PC-3 (cell line): ENCODE measurements around the gene OGDH.

Source experiments
- EZH2 ChIP-seq: fragments of 300-600 bp; sonication (generic); IDR thresholded peaks from one replicate; pipeline ENCODE4 v1.6.1; 2017; ENCODE audit warnings: antibody characterized with exemption, mild to moderate bottlenecking, low read length; ENCODE audit not compliant: unreplicated experiment
- TF ChIP-seq, protein P1 (sequence below): fragments of 300-600 bp; sonication (generic); conservative IDR thresholded peaks from 2 replicates; pipeline ENCODE4 v1.5.1; 2017; ENCODE audit warnings: antibody characterized with exemption, low read depth, mild to moderate bottlenecking, low read length

DNA sequence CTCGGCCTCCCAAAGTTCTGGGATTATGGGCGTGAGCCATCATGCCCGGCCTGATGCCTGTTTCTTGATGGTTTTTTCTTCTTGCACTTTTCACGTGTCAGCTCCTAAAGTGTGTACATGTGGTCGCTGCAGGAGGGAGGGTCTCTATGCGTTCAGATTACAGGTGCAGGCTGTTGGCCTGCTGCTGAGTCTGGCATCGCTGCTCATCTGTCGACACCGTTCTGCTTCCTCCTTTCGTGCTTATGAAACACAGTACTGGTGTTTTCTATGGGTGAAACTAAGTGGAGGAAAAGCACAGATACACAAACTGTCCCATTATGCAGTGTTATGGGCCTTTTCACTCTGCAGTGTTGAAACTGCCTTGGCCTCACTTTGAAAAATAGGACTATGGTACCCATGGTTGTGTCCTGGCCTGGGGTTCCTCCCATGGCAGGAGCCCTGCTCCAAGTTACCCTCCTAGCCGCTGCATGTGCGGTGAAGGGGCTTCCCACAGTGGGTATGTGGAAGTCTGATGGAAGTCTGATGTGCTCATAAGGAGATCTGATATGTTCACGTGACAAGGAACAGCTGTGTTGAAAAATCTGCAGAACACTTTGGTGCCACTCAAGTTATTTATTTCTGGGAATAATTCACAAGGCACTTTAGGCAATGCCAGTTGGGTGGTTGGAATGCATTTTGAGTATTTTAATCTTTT, 23.5 kb downstream of the OGDH start:
- TF ChIP-seq, protein P1, sequence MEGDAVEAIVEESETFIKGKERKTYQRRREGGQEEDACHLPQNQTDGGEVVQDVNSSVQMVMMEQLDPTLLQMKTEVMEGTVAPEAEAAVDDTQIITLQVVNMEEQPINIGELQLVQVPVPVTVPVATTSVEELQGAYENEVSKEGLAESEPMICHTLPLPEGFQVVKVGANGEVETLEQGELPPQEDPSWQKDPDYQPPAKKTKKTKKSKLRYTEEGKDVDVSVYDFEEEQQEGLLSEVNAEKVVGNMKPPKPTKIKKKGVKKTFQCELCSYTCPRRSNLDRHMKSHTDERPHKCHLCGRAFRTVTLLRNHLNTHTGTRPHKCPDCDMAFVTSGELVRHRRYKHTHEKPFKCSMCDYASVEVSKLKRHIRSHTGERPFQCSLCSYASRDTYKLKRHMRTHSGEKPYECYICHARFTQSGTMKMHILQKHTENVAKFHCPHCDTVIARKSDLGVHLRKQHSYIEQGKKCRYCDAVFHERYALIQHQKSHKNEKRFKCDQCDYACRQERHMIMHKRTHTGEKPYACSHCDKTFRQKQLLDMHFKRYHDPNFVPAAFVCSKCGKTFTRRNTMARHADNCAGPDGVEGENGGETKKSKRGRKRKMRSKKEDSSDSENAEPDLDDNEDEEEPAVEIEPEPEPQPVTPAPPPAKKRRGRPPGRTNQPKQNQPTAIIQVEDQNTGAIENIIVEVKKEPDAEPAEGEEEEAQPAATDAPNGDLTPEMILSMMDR = no peak
- no peak for TF ChIP-seq EZH2
